Activated CD8-positive, alpha-beta T cell treated with anti-CD3 and anti-CD28 coated beads for 36 hours (primary cell): ENCODE measurements around the gene CLEC19A. TPM values are rescaled to one million over a fixed set of nuclear protein-coding genes. Genes with fewer than 3 reads are reported as not detected.

Source experiments
- ATAC-seq: fragments of 200-7000 bp; cut with Tn5 transposase; one replicate; pipeline ENCODE4 v1.10.0; 2021; ENCODE audit warnings: mild to moderate bottlenecking, moderate library complexity
- CTCF ChIA-PET: fragments of 350-600 bp; sonication (Branson Sonifier 250); formaldehyde crosslinking; loops from one replicate; lab custom pipeline; 2021; ENCODE audit warnings: antibody characterized with exemption; lab: Charles Lee
- POLR2A ChIA-PET: fragments of 350-600 bp; sonication (Branson Sonifier 250); formaldehyde crosslinking; loops from one replicate; lab custom pipeline; 2021; ENCODE audit warnings: antibody characterized with exemption; lab: Charles Lee
- DNase-seq: peaks from one replicate; pipeline ENCODE4 v3.0.0-alpha.2; 2020
- H3K27ac Mint-ChIP-seq: one replicate; pipeline ENCODE4 v1.8.0; 2021; ENCODE audit warnings: mild to moderate bottlenecking, mixed read lengths
- H3K27me3 Mint-ChIP-seq: one replicate; pipeline ENCODE4 v1.8.0; 2021; ENCODE audit warnings: mixed read lengths
- H3K36me3 Mint-ChIP-seq: one replicate; pipeline ENCODE4 v1.8.0; 2021; ENCODE audit warnings: low read depth, mixed read lengths
- H3K4me1 Mint-ChIP-seq: one replicate; pipeline ENCODE4 v1.8.0; 2021; ENCODE audit warnings: low read depth, mixed read lengths
- H3K4me3 Mint-ChIP-seq: one replicate; pipeline ENCODE4 v1.8.0; 2021; ENCODE audit warnings: mild to moderate bottlenecking, moderate library complexity, mixed read lengths
- H3K9me3 Mint-ChIP-seq: one replicate; pipeline ENCODE4 v1.8.0; 2021; ENCODE audit warnings: mixed read lengths
- intact Hi-C: fragments of 100-400 bp; cut with micrococcal nuclease; formaldehyde crosslinking; loops from one replicate; pipeline ENCODE4 v1.10.0; 2022
- total RNA-seq, 2 experiments: library from RNA; stranded (reverse); gene quantifications; one replicate each; pipeline ENCODE4 v1.2.3, GENCODE V29; 2021
- TF ChIP-seq, protein P1 (sequence below): fragments of 200-600 bp; IDR thresholded peaks from one replicate; pipeline ENCODE4 v1.8.0; 2022; ENCODE audit warnings: antibody characterized with exemption, mild to moderate bottlenecking

The CLEC19A gene
- total RNA-seq, 2 experiments from 2014 or later: not detected

DNA sequence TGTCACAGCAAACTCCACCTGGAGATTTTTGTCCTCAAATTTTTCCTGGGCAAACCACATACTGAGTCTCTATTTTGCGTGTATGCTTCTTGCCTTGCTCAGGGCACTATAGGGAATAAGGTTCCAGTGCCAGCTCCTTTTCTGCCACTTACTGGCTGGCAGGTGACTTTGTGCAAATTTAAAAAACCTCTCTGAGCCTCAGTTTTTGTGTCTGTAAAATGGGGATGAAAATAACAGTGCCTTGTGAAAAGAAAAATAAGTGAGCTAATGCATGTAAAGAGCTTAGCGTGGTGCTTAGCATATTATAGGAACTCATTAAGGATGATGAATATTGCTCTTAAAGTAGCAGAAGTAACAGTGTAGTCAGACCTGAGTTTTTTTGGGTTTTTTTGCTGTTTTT lies 19.9 kb downstream of the CLEC19A start:
- Mint-ChIP-seq H3K4me3 (no peak overlapping the region), H3K9me3 (no peaks in the 10 kb centered on the region), H3K27ac (no peak overlapping the region), H3K4me1 (no peaks in the 10 kb centered on the region), H3K36me3 (no peaks in the 10 kb centered on the region), H3K27me3 (peaks cover 2% of the 10 kb centered on the region)
- TF ChIP-seq, protein P1, sequence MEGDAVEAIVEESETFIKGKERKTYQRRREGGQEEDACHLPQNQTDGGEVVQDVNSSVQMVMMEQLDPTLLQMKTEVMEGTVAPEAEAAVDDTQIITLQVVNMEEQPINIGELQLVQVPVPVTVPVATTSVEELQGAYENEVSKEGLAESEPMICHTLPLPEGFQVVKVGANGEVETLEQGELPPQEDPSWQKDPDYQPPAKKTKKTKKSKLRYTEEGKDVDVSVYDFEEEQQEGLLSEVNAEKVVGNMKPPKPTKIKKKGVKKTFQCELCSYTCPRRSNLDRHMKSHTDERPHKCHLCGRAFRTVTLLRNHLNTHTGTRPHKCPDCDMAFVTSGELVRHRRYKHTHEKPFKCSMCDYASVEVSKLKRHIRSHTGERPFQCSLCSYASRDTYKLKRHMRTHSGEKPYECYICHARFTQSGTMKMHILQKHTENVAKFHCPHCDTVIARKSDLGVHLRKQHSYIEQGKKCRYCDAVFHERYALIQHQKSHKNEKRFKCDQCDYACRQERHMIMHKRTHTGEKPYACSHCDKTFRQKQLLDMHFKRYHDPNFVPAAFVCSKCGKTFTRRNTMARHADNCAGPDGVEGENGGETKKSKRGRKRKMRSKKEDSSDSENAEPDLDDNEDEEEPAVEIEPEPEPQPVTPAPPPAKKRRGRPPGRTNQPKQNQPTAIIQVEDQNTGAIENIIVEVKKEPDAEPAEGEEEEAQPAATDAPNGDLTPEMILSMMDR: no peak
- ChIA-PET CTCF (no interaction called here), POLR2A (no interaction called here)
- ATAC-seq (no peak), DNase-seq (no peak)
- intact Hi-C loops: no loop called here

DNA sequence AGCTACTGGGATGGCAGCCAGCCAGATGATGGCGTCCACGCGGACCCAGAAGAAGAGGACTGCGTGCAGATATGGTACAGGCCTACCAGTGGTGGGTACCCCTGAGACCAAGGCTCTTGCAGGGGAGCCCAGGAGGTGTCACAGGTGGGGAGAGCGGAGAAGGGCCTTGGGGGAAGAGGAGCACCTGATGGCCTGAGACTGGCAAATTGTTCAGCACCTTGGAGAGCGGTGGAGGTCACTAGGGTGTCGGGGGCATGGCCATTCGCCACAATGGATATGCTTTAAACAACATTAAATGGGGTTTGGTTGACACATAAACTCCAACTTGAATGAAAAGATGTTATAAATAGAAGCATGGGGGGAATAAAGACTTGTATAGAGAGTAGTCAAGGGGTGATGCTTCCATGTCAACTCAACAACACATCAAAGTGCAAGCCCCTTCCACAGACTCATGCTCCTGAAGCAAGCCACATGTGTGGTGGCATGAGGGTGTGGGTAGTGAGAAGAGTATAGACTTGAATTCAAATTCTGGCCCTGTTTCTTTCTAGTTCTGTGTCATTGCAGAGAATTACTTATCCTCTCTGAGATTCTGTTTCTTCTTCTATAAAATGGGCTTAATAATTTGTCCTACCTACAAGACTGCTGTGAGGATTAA lies 22.2 kb downstream of the CLEC19A start:
- Mint-ChIP-seq H3K36me3 (no peaks in the 10 kb centered on the region), H3K27ac (no peak overlapping the region), H3K4me1 (no peaks in the 10 kb centered on the region), H3K27me3 (peaks cover 2% of the 10 kb centered on the region), H3K9me3 (no peaks in the 10 kb centered on the region), H3K4me3 (no peak overlapping the region)
- ChIA-PET POLR2A (no interaction called here), CTCF (no interaction called here)
- DNase-seq (peak; percentile 5), ATAC-seq (no peak)
- intact Hi-C loops: no loop called here
- TF ChIP-seq, protein P1: no peak

DNA sequence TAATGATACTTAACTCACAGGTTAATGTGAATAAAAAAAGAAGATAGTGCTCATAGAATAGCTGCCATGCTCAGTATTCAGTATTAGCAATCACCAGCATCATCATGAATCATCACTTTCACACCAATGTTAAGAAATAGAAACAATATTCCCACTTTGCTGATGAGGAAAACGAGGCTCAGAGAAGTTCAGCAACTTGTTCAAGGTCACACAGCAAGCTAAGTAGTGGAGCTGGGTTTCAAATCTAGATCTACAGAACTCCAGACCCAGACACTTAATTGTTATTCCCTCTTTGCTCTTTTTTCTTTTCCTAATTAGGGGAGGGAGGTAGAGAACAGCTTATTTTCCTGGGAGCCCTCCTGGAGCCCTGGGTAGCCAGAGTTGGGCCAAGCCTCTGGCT lies 22.9 kb downstream of the CLEC19A start:
- ATAC-seq (no peak), DNase-seq (no peak)
- intact Hi-C loops: no loop called here
- ChIA-PET CTCF (interaction anchor here (0.8 kb wide), 1 partner anchor 21 kb away, joined by 3 read pairs; no protein-coding TSS in a partner anchor), POLR2A (no interaction called here)
- Mint-ChIP-seq H3K4me3 (no peak overlapping the region), H3K36me3 (no peaks in the 10 kb centered on the region), H3K9me3 (no peaks in the 10 kb centered on the region), H3K4me1 (no peaks in the 10 kb centered on the region), H3K27me3 (peaks cover 2% of the 10 kb centered on the region), H3K27ac (no peak overlapping the region)
- TF ChIP-seq, protein P1: no peak

DNA sequence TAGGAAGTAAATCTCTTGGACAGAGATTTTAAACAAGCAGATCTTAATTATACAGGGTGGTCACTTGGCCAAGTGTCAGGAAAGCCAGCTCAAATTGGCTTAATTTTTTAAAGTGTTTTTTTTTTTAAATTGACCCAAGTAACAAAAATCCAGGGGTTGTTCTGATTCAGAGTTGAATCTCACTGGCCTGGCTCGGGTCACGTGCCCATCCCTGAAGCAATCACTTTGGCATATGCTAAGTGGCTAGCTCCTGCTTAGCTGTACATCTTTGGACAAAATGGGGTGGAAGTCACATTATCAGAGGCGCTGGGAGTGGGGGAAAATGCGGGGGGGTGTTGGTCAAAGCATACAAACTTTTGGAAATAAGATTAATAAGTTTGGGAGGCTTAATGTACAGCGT lies 23.6 kb downstream of the CLEC19A start:
- H3K4me3 Mint-ChIP-seq: no peak overlapping the region
- ChIA-PET POLR2A (no interaction called here), CTCF (interaction anchor here (0.8 kb wide), 1 partner anchor 20 kb away, joined by 3 read pairs; no protein-coding TSS in a partner anchor)
- intact Hi-C loops: no loop called here
- TF ChIP-seq, protein P1: no peak
- no peak for DNase-seq
- H3K27me3 Mint-ChIP-seq: peaks cover 4% of the 10 kb centered on the region
- H3K36me3 Mint-ChIP-seq: no peaks in the 10 kb centered on the region
- H3K27ac Mint-ChIP-seq: no peak overlapping the region
- no peaks in the 10 kb centered on the region for H3K9me3 Mint-ChIP-seq
- H3K4me1 Mint-ChIP-seq: no peaks in the 10 kb centered on the region
- ATAC-seq: no peak

DNA sequence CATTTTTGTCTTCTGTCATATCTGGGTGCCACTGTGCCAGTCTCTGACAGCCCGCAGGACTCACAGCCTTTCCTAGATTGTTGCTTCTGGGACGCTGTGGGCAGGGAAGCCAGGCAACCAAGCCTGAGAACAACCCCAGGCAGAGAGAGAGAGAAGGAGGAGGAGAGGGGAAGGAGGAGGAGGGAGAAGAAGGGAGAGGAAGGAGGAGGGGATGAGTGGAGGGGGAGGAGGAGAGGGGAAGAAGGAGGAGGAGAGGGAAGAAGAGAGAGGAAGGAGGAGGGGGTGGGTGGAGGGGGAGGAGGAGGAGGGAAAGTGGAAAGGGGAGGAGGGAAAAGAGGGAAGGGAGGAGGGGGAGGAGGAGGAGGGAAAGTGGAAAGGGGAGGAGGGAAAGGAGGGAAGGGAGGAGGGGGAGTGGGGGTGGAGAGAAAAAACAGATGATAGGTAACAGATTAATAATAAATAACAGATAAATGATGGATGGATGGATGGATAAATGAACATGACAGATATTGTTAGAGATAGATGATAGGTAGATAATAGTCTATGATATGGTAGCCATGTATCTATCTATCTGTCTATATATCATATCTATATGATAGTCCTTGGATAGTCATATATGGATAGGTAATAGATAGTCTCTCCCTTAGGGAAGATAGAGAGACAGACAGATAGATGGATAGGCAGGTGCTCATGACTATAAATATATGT lies 29.3 kb downstream of the CLEC19A start:
- no peak for DNase-seq
- ATAC-seq: no peak
- intact Hi-C loops: no loop called here
- POLR2A ChIA-PET: no interaction called here
- peaks cover 2% of the 10 kb centered on the region for H3K27me3 Mint-ChIP-seq
- H3K27ac Mint-ChIP-seq: no peak overlapping the region
- H3K4me3 Mint-ChIP-seq: no peak overlapping the region
- H3K36me3 Mint-ChIP-seq: no peaks in the 10 kb centered on the region
- no peaks in the 10 kb centered on the region for H3K9me3 Mint-ChIP-seq
- CTCF ChIA-PET: no interaction called here
- TF ChIP-seq, protein P1: no peak
- no peaks in the 10 kb centered on the region for H3K4me1 Mint-ChIP-seq
